WTC11 (cell line): ENCODE measurements around the gene CASR. TPM values are rescaled to one million over a fixed set of nuclear protein-coding genes. Genes with fewer than 3 reads are reported as not detected.

Experiments
- ATAC-seq: fragments of 200-7000 bp; cut with Tn5 transposase; 2 replicates; pipeline ENCODE4 v1.10.0; 2021; ENCODE audit warnings: mild to moderate bottlenecking, moderate library complexity
- CTCF ChIA-PET: fragments of 300-600 bp; sonication (Branson Sonifier 250); formaldehyde crosslinking; loops from one replicate; lab custom pipeline; 2021; ENCODE audit warnings: antibody characterized with exemption; lab: Charles Lee
- POLR2A ChIA-PET: fragments of 350-600 bp; sonication (Branson Sonifier 250); formaldehyde crosslinking; loops from one replicate; lab custom pipeline; 2021; ENCODE audit warnings: antibody characterized with exemption; lab: Charles Lee
- DNase-seq: peaks from one replicate; pipeline ENCODE4 v3.0.0; 2021; ENCODE audit warnings: low spot score
- H3K27ac Mint-ChIP-seq: 2 replicates; pipeline ENCODE4 v1.8.0; 2021; ENCODE audit warnings: mixed read lengths
- H3K27me3 Mint-ChIP-seq: 2 replicates; pipeline ENCODE4 v1.8.0; 2021; ENCODE audit warnings: low read depth, mild to moderate bottlenecking, moderate library complexity, mixed read lengths
- H3K36me3 Mint-ChIP-seq: 2 replicates; pipeline ENCODE4 v1.8.0; 2021; ENCODE audit warnings: mixed read lengths
- H3K4me1 Mint-ChIP-seq: 2 replicates; pipeline ENCODE4 v1.8.0; 2022; ENCODE audit warnings: mixed read lengths
- H3K4me3 Mint-ChIP-seq: 2 replicates; pipeline ENCODE4 v1.8.0; 2021; ENCODE audit warnings: mild to moderate bottlenecking, moderate library complexity, mixed read lengths
- H3K9me3 Mint-ChIP-seq: 2 replicates; pipeline ENCODE4 v1.8.0; 2021; ENCODE audit warnings: mixed read lengths
- AFF4 ChIP-seq: sonication (generic); formaldehyde crosslinking; IDR thresholded peaks from 2 replicates; pipeline ENCODE4 v1.8.1; 2023; ENCODE audit warnings: mild to moderate bottlenecking, missing genetic modification reagents, borderline replicate concordance
- AR ChIP-seq: fragments of 250-450 bp; sonication (Bioruptor Pico); IDR thresholded peaks from 2 replicates; pipeline ENCODE4 v1.9.0; 2021; ENCODE audit warnings: mild to moderate bottlenecking
- CDX4 ChIP-seq: fragments of 250-450 bp; sonication (Bioruptor Pico); IDR thresholded peaks from 2 replicates; pipeline ENCODE4 v1.9.0; 2021; ENCODE audit warnings: moderate library complexity, mild to moderate bottlenecking, inconsistent platforms, borderline replicate concordance
- CTCF ChIP-seq: fragments of 200-600 bp; IDR thresholded peaks from 2 replicates; pipeline ENCODE4 v1.8.0; 2022; ENCODE audit warnings: antibody characterized with exemption
- E2F4 ChIP-seq: sonication (generic); formaldehyde crosslinking; IDR thresholded peaks from 2 replicates; pipeline ENCODE4 v1.8.1; 2022; ENCODE audit warnings: low read depth, mild to moderate bottlenecking, moderate library complexity, missing genetic modification reagents, borderline replicate concordance
- ERG ChIP-seq: fragments of 250-450 bp; sonication (Bioruptor Pico); IDR thresholded peaks from 2 replicates; pipeline ENCODE4 v1.8.0; 2021; ENCODE audit warnings: mild to moderate bottlenecking
- IRF1 ChIP-seq: sonication (generic); formaldehyde crosslinking; IDR thresholded peaks from 2 replicates; pipeline ENCODE4 v1.8.0; 2023; ENCODE audit warnings: missing genetic modification reagents
- IRF2 ChIP-seq: sonication (generic); formaldehyde crosslinking; IDR thresholded peaks from 2 replicates; pipeline ENCODE4 v1.8.0; 2022; ENCODE audit warnings: low read depth, missing genetic modification reagents, borderline replicate concordance
- JUN ChIP-seq: sonication (generic); formaldehyde crosslinking; IDR thresholded peaks from 2 replicates; pipeline ENCODE4 v1.8.0; 2023; ENCODE audit warnings: mild to moderate bottlenecking, missing genetic modification reagents
- MYBL2 ChIP-seq: sonication (generic); formaldehyde crosslinking; IDR thresholded peaks from 2 replicates; pipeline ENCODE4 v1.8.1; 2023; ENCODE audit warnings: mild to moderate bottlenecking, moderate library complexity, missing genetic modification reagents
- NR1H2 ChIP-seq: sonication (generic); formaldehyde crosslinking; IDR thresholded peaks from 2 replicates; pipeline ENCODE4 v1.9.0; 2021; ENCODE audit warnings: mild to moderate bottlenecking, moderate library complexity, missing genetic modification reagents
- NR3C1 ChIP-seq: sonication (generic); formaldehyde crosslinking; conservative IDR thresholded peaks from 2 replicates; pipeline ENCODE4 v1.8.1; 2023; ENCODE audit warnings: low read depth, mild to moderate bottlenecking, missing genetic modification reagents
- SMAD4 ChIP-seq: sonication (generic); formaldehyde crosslinking; IDR thresholded peaks from 2 replicates; pipeline ENCODE4 v1.8.0; 2022; ENCODE audit warnings: mild to moderate bottlenecking, missing genetic modification reagents
- ZNF263 ChIP-seq: sonication (generic); formaldehyde crosslinking; IDR thresholded peaks from 2 replicates; pipeline ENCODE4 v1.8.1; 2022; ENCODE audit warnings: low read depth, mild to moderate bottlenecking, moderate library complexity, missing genetic modification reagents
- total RNA-seq: library from RNA; stranded (reverse); gene quantifications from 3 replicates; pipeline ENCODE4 v1.2.3, GENCODE V29; 2021

CASR gene
- total RNA-seq, 1 experiment from 2014 or later: 0.24 TPM

GRCh38 chr3:122184591-122184929 is 1.1 kb downstream of the CASR start:
- ATAC-seq (no peak), DNase-seq (no peak)
- no peaks in the 10 kb centered on the region for H3K9me3 Mint-ChIP-seq
- H3K36me3 Mint-ChIP-seq: no peaks in the 10 kb centered on the region
- ChIA-PET POLR2A (interaction anchor here (0.7 kb wide), 1 partner anchor 440 kb away, joined by 3 read pairs; no protein-coding TSS in a partner anchor), CTCF (interaction anchor here (0.6 to 1.4 kb wide), 6 partner anchors 49 to 882 kb away, joined by 3 to 5 read pairs (median 3); partner anchors contain the start of gene PDIA5)
- TF ChIP-seq NR1H2 (no peak), AFF4 (CRISPR knock-in tag) (no peak), CDX4 (CRISPR knock-in tag) (no peak), E2F4 (no peak), NR3C1 (CRISPR knock-in tag) (no peak), IRF1 (CRISPR knock-in tag) (no peak), ERG (CRISPR knock-in tag) (no peak), CTCF (no peak), IRF2 (CRISPR knock-in tag) (no peak), SMAD4 (CRISPR knock-in tag) (no peak), ZNF263 (no peak), JUN (CRISPR knock-in tag) (no peak), MYBL2 (no peak), AR (CRISPR knock-in tag) (no peak)
- H3K4me3 Mint-ChIP-seq: peak overlapping the region; percentile 91
- H3K27me3 Mint-ChIP-seq: peaks cover 74% of the 10 kb centered on the region
- H3K4me1 Mint-ChIP-seq: peaks cover 8% of the 10 kb centered on the region; the same call in 1 of the 2 replicates
- no peak overlapping the region for H3K27ac Mint-ChIP-seq
